Panc1 (cell line): ENCODE results near the gene VSTM2L. TPM values are rescaled to one million over a fixed set of nuclear protein-coding genes. Genes with fewer than 3 reads are reported as not detected.

Experiments used
- ATAC-seq: fragments of 200-7000 bp; cut with Tn5 transposase; 2 replicates; pipeline ENCODE4 v1.9.1; 2020; ENCODE audit warnings: mild to moderate bottlenecking, moderate library complexity
- BruUV-seq: library from RNA; stranded (reverse); fragments of 400-500 nt; replicated peaks from 2 replicates; lab custom pipeline; 2021; lab: Mats Ljungman, UMichigan
- CTCF ChIA-PET: fragments of 300-600 bp; sonication (Branson Sonifier 250); formaldehyde crosslinking; loops from one replicate; lab custom pipeline; 2022; ENCODE audit warnings: antibody characterized with exemption; lab: Charles Lee
- POLR2A ChIA-PET: fragments of 300-600 bp; sonication (Branson Sonifier 250); formaldehyde crosslinking; loops from one replicate; lab custom pipeline; 2022; ENCODE audit warnings: antibody characterized with exemption; lab: Charles Lee
- DNase-seq: peaks from one replicate; pipeline ENCODE4 v3.0.0-alpha.2; 2010; ENCODE audit warnings: low read depth, low spot score
- H3K27ac ChIP-seq: 2 replicates; pipeline ENCODE4 v1.5.1; 2011; ENCODE audit warnings: mild to moderate bottlenecking, low read length, inconsistent platforms
- H3K27me3 ChIP-seq: fragments of 200-500 bp; sonication (Bioruptor generic); 2 replicates; pipeline ENCODE4 v1.6.0; 2014; ENCODE audit warnings: low read length, inconsistent platforms; ENCODE audit not compliant: control insufficient read depth, insufficient read depth
- H3K36me3 ChIP-seq: fragments of 200-500 bp; sonication (Bioruptor generic); 2 replicates; pipeline ENCODE4 v1.5.1; 2014; ENCODE audit warnings: inconsistent platforms, mild to moderate bottlenecking, low read length, moderate library complexity; ENCODE audit not compliant: control insufficient read depth, insufficient read depth
- H3K4me1 ChIP-seq: 2 replicates; pipeline ENCODE4 v1.5.1; 2011; ENCODE audit warnings: inconsistent platforms, mild to moderate bottlenecking, low read length, moderate library complexity; ENCODE audit not compliant: control insufficient read depth, insufficient read depth
- H3K4me3 ChIP-seq, 2 experiments: 2 replicates each; pipeline ENCODE4 v1.5.1; 2011 to 2012; ENCODE audit warnings: low read depth in 2 of 2, low read length in 2 of 2, mild to moderate bottlenecking in 2 of 2, inconsistent platforms in 1 of 2, moderate library complexity in 1 of 2
- H3K9me3 ChIP-seq: fragments of 200-500 bp; sonication (Bioruptor generic); 2 replicates; pipeline ENCODE4 v1.5.1; 2014; ENCODE audit warnings: low read depth, mild to moderate bottlenecking, inconsistent platforms, low read length, moderate library complexity; ENCODE audit not compliant: control insufficient read depth, insufficient read depth
- CTCF ChIP-seq: fragments of 450-650 bp; IDR thresholded peaks from 2 replicates; pipeline ENCODE4 v1.5.1; 2017; ENCODE audit warnings: mild to moderate bottlenecking
- POLR2AphosphoS5 ChIP-seq: IDR thresholded peaks from 2 replicates; pipeline ENCODE4 v1.6.1; 2012; ENCODE audit warnings: mild to moderate bottlenecking, low read depth, low read length, moderate library complexity
- REST ChIP-seq, 2 experiments: IDR thresholded peaks; 2 replicates each; pipeline ENCODE4 v1.6.1; 2011 to 2012; ENCODE audit warnings: low read depth in 2 of 2, control low read depth in 1 of 2, low read length in 1 of 2, mild to moderate bottlenecking in 1 of 2, moderate library complexity in 1 of 2; ENCODE audit not compliant: insufficient read depth in 1 of 2
- SIN3A ChIP-seq: IDR thresholded peaks from 2 replicates; pipeline ENCODE4 v1.6.1; 2012; ENCODE audit warnings: low read depth, mild to moderate bottlenecking, low read length, moderate library complexity, borderline replicate concordance; ENCODE audit not compliant: insufficient read depth
- TCF7L2 ChIP-seq: IDR thresholded peaks from 2 replicates; pipeline ENCODE4 v1.6.1; 2011; ENCODE audit warnings: mild to moderate bottlenecking, low read depth, low read length, inconsistent platforms
- in situ Hi-C: cut with HindIII; loops from 2 replicates; pipeline ENCODE4 v1.10.0; 2016; ENCODE audit warnings: low sequenced_read_pairs, low pct_unique_long_range_greater_than_20kb
- intact Hi-C: fragments of 100-400 bp; cut with micrococcal nuclease; formaldehyde crosslinking; loops from one replicate; pipeline ENCODE4 v1.10.0; 2022; ENCODE audit not compliant: unreplicated experiment
- total RNA-seq: library from RNA; stranded (reverse); gene quantifications from one replicate; pipeline ENCODE4 v1.2.1, GENCODE V29; 2021; ENCODE audit not compliant: unreplicated experiment

The VSTM2L gene
- total RNA-seq, 1 experiment from 2014 or later = 16.0 TPM

GRCh38 chr20:37931153-37931922 lies 28.4 kb downstream of the VSTM2L start:
- H3K36me3 ChIP-seq = no peaks in the 10 kb centered on the region
- POLR2A ChIA-PET = interaction anchor here (0.6 to 0.7 kb wide), 2 partner anchors 116 to 382 kb away, joined by 3 to 5 read pairs; no protein-coding TSS in a partner anchor
- TF ChIP-seq REST (IDR thresholded peaks at IDR 0.05; ENCODE audit: insufficient read depth in 1 of 2, low read depth in 2 of 2, low read length in 1 of 2) (no peak), CTCF (no peak), POLR2AphosphoS5 (no peak), SIN3A (no peak), TCF7L2 (no peak)
- in situ Hi-C loops (no loop called here), intact Hi-C loops (no loop called here)
- peak; percentile 44; the same call in 1 of the 2 replicates for ATAC-seq
- no peak overlapping the region for H3K27ac ChIP-seq
- no peak overlapping the region for H3K4me3 ChIP-seq
- no peaks in the 10 kb centered on the region for H3K9me3 ChIP-seq
- no peaks in the 10 kb centered on the region for H3K27me3 ChIP-seq
- CTCF ChIA-PET = interaction anchor here (0.7 kb wide), 1 partner anchor 18 kb away, joined by 11 read pairs; no protein-coding TSS in a partner anchor
- H3K4me1 ChIP-seq = no peaks in the 10 kb centered on the region
- no TSS peak for BruUV-seq
- DNase-seq = no peak

- H3K27me3 ChIP-seq = no peaks in the 10 kb centered on the region
- POLR2A ChIA-PET = interaction anchor here (0.6 kb wide), 1 partner anchor 21 kb away, joined by 5 read pairs; no protein-coding TSS in a partner anchor
- no peak overlapping the region for H3K27ac ChIP-seq
- no peaks in the 10 kb centered on the region for H3K9me3 ChIP-seq
- H3K36me3 ChIP-seq = no peaks in the 10 kb centered on the region
- no TSS peak for BruUV-seq
- intact Hi-C loops = no loop called here
- TF ChIP-seq POLR2AphosphoS5 (no peak), CTCF (no peak), REST (IDR thresholded peaks at IDR 0.05; ENCODE audit: insufficient read depth in 1 of 2, low read depth in 2 of 2, low read length in 1 of 2) (no peak), SIN3A (no peak), TCF7L2 (no peak)
- H3K4me1 ChIP-seq = no peaks in the 10 kb centered on the region
- no peak overlapping the region for H3K4me3 ChIP-seq
- in situ Hi-C loops = no loop called here
- CTCF ChIA-PET = no interaction called here
- ATAC-seq (no peak), DNase-seq (no peak)
Observed at GRCh38 chr20:37932074-37932473, 29.1 kb downstream of the VSTM2L start.
